Immature natural killer cell (primary cell): ENCODE results near the gene RBM14. TPM values are rescaled to one million over a fixed set of nuclear protein-coding genes. Genes with fewer than 3 reads are reported as not detected.
"Not testable (repeated sequence)": the region's sequence is repeated elsewhere in the genome, so short reads cannot be mapped to it uniquely, and the experiment has no call there.

Experiments
- DNase-seq, 3 donors: peaks; one replicate each; pipeline ENCODE4 v3.0.0; 2022; ENCODE audit warnings: mixed read lengths in 1 of 3
- H3K27ac Mint-ChIP-seq, 6 donors: one replicate each; pipeline ENCODE4 v1.8.0; 2020; ENCODE audit warnings: mixed read lengths in 6 of 6, mild to moderate bottlenecking in 5 of 6, inconsistent platforms in 4 of 6, moderate library complexity in 3 of 6
- H3K27me3 Mint-ChIP-seq, 3 donors: one replicate each; pipeline ENCODE4 v1.8.0; 2020 to 2021; ENCODE audit warnings: low read depth in 3 of 3, mild to moderate bottlenecking in 3 of 3, mixed read lengths in 3 of 3, moderate library complexity in 3 of 3, inconsistent platforms in 1 of 3
- H3K36me3 Mint-ChIP-seq, 3 donors: one replicate each; pipeline ENCODE4 v1.8.0; 2020; ENCODE audit warnings: mixed read lengths in 3 of 3, inconsistent platforms in 2 of 3, mild to moderate bottlenecking in 2 of 3
- H3K4me1 Mint-ChIP-seq, 2 donors: one replicate each; pipeline ENCODE4 v1.8.0; 2020; ENCODE audit warnings: inconsistent platforms in 2 of 2, mild to moderate bottlenecking in 2 of 2, mixed read lengths in 2 of 2, moderate library complexity in 1 of 2
- H3K4me3 Mint-ChIP-seq, 5 donors: one replicate each; pipeline ENCODE4 v1.8.0; 2020; ENCODE audit warnings: mild to moderate bottlenecking in 5 of 5, mixed read lengths in 5 of 5, inconsistent platforms in 3 of 5, moderate library complexity in 3 of 5
- H3K9me3 Mint-ChIP-seq, 6 donors: one replicate each; pipeline ENCODE4 v1.8.0; 2020; ENCODE audit warnings: mild to moderate bottlenecking in 6 of 6, mixed read lengths in 6 of 6, inconsistent platforms in 4 of 6, moderate library complexity in 3 of 6
- polyA plus RNA-seq, 3 donors: library from polyadenylated mRNA; unstranded; fragments of 300-500 nt; fragmentation: Illumina TruSeq; gene quantifications; one replicate each; pipeline ENCODE4 v1.2.3, GENCODE V29; 2021

RBM14 gene
- polyA plus RNA-seq, 3 donors from 2014 or later: 51.7 to 96.6 (median 73.2) TPM

DNA sequence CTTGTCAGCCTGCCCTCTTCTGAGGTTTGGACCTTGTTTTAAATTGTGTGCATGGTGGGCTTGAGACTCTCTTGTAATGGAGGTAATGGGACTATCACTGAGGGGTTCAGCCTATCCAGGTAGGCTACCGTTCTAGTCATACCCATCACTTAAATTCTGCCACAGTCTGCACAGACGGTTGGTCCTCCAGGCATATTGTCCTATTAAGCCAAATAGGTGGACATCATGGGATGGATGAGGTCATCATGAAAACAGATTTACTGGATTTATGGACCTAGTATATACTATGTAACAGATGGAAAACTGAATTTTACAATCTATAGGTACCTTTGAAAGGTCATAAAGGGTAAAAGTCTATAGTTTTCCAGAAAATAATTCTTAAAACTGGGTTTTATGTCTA is 12.9 kb downstream of the RBM14 start:
- Mint-ChIP-seq H3K36me3 (peaks cover 4 to 33% (median 4%) of the 10 kb centered on the region in 3 donors), H3K4me1 (peaks cover 37 to 45% of the 10 kb centered on the region in 2 donors), H3K27me3 (peaks cover 7 to 15% (median 12%) of the 10 kb centered on the region in 3 donors), H3K27ac (peak overlapping the region in 1 of 6 donors; percentile 37), H3K9me3 (no peaks in the 10 kb centered on the region), H3K4me3 (no peak overlapping the region)
- DNase-seq: no peak

DNA sequence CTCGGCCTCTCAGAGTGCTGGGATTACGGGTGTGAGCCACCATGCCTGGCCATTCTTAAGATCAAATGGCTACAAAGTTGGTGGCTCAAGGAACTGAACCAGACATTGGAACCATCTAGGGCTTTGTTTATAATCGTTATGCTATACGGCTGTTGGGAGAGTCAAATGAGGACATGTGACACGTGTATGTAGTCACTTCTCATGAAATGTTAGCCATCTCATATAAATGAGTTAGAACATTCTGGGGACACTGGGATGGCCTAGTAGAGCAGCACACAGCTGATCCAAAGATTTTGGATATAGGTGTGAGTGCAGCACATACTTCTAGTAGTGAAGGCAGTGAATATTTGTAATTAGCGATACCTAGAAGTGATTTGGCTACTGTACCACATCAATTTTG is 15.5 kb downstream of the RBM14 start:
- peak overlapping the region in 4 of 6 donors; percentile 6 to 53 (median 21) for H3K27ac Mint-ChIP-seq
- peaks cover 0 to 23% (median 4%) of the 10 kb centered on the region in 3 donors for H3K36me3 Mint-ChIP-seq
- H3K4me1 Mint-ChIP-seq: peaks cover 38 to 59% of the 10 kb centered on the region in 2 donors
- no peaks in the 10 kb centered on the region for H3K9me3 Mint-ChIP-seq
- H3K27me3 Mint-ChIP-seq: peaks cover 6 to 14% (median 10%) of the 10 kb centered on the region in 3 donors
- no peak overlapping the region for H3K4me3 Mint-ChIP-seq
- DNase-seq: no peak

- Mint-ChIP-seq H3K27me3 (peaks cover 10 to 15% (median 14%) of the 10 kb centered on the region in 3 donors), H3K4me1 (peaks cover 39 to 59% of the 10 kb centered on the region in 2 donors), H3K9me3 (no peaks in the 10 kb centered on the region), H3K4me3 (no peak overlapping the region), H3K36me3 (peaks cover 0 to 15% (median 2%) of the 10 kb centered on the region in 3 donors), H3K27ac (no peak overlapping the region)
- DNase-seq: no peak
Observed at GRCh38 chr11:66632952-66633351, 16.5 kb downstream of the RBM14 start.

DNA sequence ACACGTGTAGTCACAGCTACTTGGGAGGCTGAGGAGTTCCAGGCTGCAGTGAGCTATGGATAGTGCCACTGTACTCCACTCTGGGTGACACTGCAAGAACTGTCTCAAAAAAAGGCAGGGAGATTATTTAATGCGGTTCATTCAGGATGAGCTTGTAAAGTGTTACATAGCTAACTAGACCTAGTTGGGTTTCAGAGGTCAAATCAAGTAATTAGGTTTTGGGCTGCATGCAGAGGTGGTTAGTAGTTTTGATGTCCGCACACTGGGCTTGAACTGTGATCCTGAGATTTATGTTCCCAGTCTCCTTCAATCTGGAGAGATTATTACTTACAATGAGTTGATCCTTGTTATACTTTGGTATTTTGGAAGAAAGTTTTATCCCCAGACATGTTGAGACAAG is 20.0 kb downstream of the RBM14 start:
- no peak for DNase-seq

GRCh38 chr11:66637557-66638176 is 21.2 kb downstream of the RBM14 start:
- peak overlapping the region; percentile 97 to 99 (median 98) for H3K4me3 Mint-ChIP-seq
- no peak for DNase-seq
- peak overlapping the region; percentile 92 to 98 (median 96) for H3K27ac Mint-ChIP-seq
- H3K36me3 Mint-ChIP-seq: peaks cover 4 to 27% (median 19%) of the 10 kb centered on the region in 3 donors
- H3K4me1 Mint-ChIP-seq: peaks cover 58 to 66% of the 10 kb centered on the region in 2 donors
- no peaks in the 10 kb centered on the region for H3K9me3 Mint-ChIP-seq
- peaks cover 12 to 30% (median 23%) of the 10 kb centered on the region in 3 donors for H3K27me3 Mint-ChIP-seq

More for the DNA sequence above, 20.0 kb downstream of the RBM14 start:
- Mint-ChIP-seq H3K27me3 (peaks cover 14 to 30% (median 25%) of the 10 kb centered on the region in 3 donors), H3K27ac (peak overlapping the region; percentile 26 to 73 (median 58)), H3K4me3 (peak overlapping the region in 2 of 5 donors; percentile 30 to 63), H3K36me3 (peaks cover 4 to 18% (median 16%) of the 10 kb centered on the region in 3 donors), H3K9me3 (no peaks in the 10 kb centered on the region), H3K4me1 (peaks cover 51 to 63% of the 10 kb centered on the region in 2 donors)

GRCh38 chr11:66638177-66639065 is 22.0 kb downstream of the RBM14 start, which contains the start of gene RBM4:
RBM4 (plus strand) TSS chr11:66638703; CDS start chr11:66639712, 1,009 bp downstream.
- Mint-ChIP-seq H3K4me1 (peaks cover 66 to 74% of the 10 kb centered on the region in 2 donors), H3K27ac (peak within 1 kb of the TSS; percentile 95 to 98 (median 96)), H3K9me3 (no peaks in the 10 kb centered on the region), H3K36me3 (peaks cover 11 to 34% (median 26%) of the 10 kb centered on the region in 3 donors), H3K27me3 (peaks cover 15 to 30% (median 23%) of the 10 kb centered on the region in 3 donors), H3K4me3 (peak within 1 kb of the TSS; percentile 97 to 99 (median 98))
- peak; percentile 98 for DNase-seq

DNA sequence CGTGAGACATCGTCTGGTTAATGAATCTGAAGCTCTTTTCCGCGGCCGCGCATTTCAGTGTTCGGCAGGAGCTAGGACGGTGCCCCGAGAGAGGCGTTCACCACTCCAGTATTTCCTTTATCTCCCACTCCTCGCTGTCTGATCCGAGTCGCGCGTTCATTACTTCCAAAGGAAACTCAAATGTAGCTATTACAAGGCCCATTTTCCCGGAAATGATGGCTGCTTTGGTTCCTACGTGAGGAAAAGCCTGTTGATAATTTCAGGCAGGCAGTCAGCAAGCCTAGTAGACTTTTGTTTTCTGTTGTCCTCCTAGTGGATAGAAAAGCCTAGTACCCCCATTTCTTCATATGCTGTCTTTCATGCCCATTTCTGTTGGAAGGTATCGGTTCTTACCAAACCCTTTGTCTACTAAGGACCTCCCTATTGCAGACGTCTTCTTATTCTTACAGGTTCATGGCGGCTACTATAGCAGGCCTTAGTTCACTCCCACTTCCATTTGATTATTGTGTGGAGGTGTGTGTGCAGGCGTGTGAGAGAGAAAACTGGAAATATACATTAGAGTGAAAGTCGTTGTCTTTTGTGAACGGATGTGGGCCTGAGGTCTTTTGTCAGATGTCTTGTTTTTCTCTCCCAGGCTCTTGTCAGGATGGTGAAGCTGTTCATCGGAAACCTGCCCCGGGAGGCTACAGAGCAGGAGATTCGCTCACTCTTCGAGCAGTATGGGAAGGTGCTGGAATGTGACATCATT is 22.8 kb downstream of the RBM14 start:
- peaks cover 74 to 81% of the 10 kb centered on the region in 2 donors for H3K4me1 Mint-ChIP-seq
- DNase-seq: peak; percentile 47 to 51 (median 48)
- H3K27me3 Mint-ChIP-seq: peaks cover 15 to 30% (median 23%) of the 10 kb centered on the region in 3 donors
- no peaks in the 10 kb centered on the region for H3K9me3 Mint-ChIP-seq
- peaks cover 13 to 39% (median 29%) of the 10 kb centered on the region in 3 donors for H3K36me3 Mint-ChIP-seq
- H3K4me3 Mint-ChIP-seq: peak overlapping the region; percentile 97 to 99 (median 98)
- H3K27ac Mint-ChIP-seq: peak overlapping the region; percentile 95 to 98 (median 96)

- peaks cover 13 to 43% (median 34%) of the 10 kb centered on the region in 3 donors for H3K36me3 Mint-ChIP-seq
- peak overlapping the region; percentile 97 to 99 (median 98) for H3K4me3 Mint-ChIP-seq
- peaks cover 76 to 81% of the 10 kb centered on the region in 2 donors for H3K4me1 Mint-ChIP-seq
- DNase-seq, H3K9me3 Mint-ChIP-seq: not testable (repeated sequence)
- peaks cover 15 to 28% (median 23%) of the 10 kb centered on the region in 3 donors for H3K27me3 Mint-ChIP-seq
- H3K27ac Mint-ChIP-seq: peak overlapping the region; percentile 95 to 98 (median 96)
Observed at GRCh38 chr11:66639814-66640340, 23.4 kb downstream of the RBM14 start.

- Mint-ChIP-seq H3K36me3 (peaks cover 17 to 58% (median 52%) of the 10 kb centered on the region in 3 donors), H3K27me3 (peaks cover 15 to 27% (median 21%) of the 10 kb centered on the region in 3 donors), H3K4me3 (peak overlapping the region; percentile 44 to 98 (median 66))
Observed at GRCh38 chr11:66641834-66642233, 25.4 kb downstream of the RBM14 start.

DNA sequence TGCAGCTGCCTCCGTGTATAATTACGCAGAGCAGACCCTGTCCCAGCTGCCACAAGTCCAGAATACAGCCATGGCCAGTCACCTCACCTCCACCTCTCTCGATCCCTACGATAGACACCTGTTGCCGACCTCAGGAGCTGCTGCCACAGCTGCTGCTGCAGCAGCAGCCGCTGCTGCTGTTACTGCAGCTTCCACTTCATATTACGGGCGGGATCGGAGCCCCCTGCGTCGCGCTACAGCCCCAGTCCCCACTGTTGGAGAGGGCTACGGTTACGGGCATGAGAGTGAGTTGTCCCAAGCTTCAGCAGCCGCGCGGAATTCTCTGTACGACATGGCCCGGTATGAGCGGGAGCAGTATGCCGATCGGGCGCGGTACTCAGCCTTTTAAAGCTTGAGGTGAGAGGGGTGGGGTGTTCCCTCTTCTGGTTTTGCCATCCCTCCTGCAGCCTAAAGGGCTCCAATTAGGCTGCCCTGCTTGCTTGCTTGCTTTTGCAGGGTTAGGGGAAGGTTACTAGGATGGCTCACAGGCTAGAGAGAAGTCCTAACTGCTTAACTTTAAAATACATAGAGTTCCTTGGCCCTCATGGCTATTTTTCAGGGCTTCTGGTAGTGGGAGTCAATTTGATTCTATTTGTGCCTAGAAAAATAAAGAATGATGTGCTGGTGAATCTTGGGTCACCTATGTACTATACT is 27.5 kb downstream of the RBM14 start:
- DNase-seq: no peak
- peak overlapping the region in 1 of 6 donors; percentile 42 for H3K27ac Mint-ChIP-seq
- no peaks in the 10 kb centered on the region for H3K9me3 Mint-ChIP-seq

More at GRCh38 chr11:66641834-66642233, 25.4 kb downstream of the RBM14 start:
- Mint-ChIP-seq H3K27ac (peak overlapping the region in 5 of 6 donors; percentile 38 to 83 (median 48)), H3K9me3 (no peaks in the 10 kb centered on the region), H3K4me1 (peaks cover 89 to 93% of the 10 kb centered on the region in 2 donors)
- DNase-seq: no peak

GRCh38 chr11:66646828-66647227 is 30.4 kb downstream of the RBM14 start:
- Mint-ChIP-seq H3K9me3 (no peaks in the 10 kb centered on the region), H3K4me3 (peak overlapping the region in 1 of 5 donors; percentile 1), H3K4me1 (peaks cover 68 to 81% of the 10 kb centered on the region in 2 donors), H3K27ac (peak overlapping the region in 3 of 6 donors; percentile 18 to 58 (median 57)), H3K36me3 (peaks cover 18 to 49% (median 46%) of the 10 kb centered on the region in 3 donors), H3K27me3 (peaks cover 0 to 5% (median 4%) of the 10 kb centered on the region in 3 donors)
- no peak for DNase-seq

More for the DNA sequence above, 27.5 kb downstream of the RBM14 start:
- Mint-ChIP-seq H3K36me3 (peaks cover 22 to 66% (median 65%) of the 10 kb centered on the region in 3 donors), H3K4me3 (peak overlapping the region in 3 of 5 donors; percentile 32 to 98 (median 38)), H3K4me1 (peaks cover 85 to 95% of the 10 kb centered on the region in 2 donors), H3K27me3 (peaks cover 7 to 10% (median 8%) of the 10 kb centered on the region in 3 donors)

GRCh38 chr11:66649903-66650302 is 33.5 kb downstream of the RBM14 start:
- Mint-ChIP-seq H3K27ac (no peak overlapping the region), H3K4me1 (peaks cover 42 to 67% of the 10 kb centered on the region in 2 donors), H3K36me3 (peaks cover 9 to 31% (median 30%) of the 10 kb centered on the region in 3 donors), H3K9me3 (no peaks in the 10 kb centered on the region), H3K27me3 (peaks cover 0 to 6% (median 6%) of the 10 kb centered on the region in 3 donors), H3K4me3 (no peak overlapping the region)
- no peak for DNase-seq
